ENCODE data around the gene HIVEP1. TPM values are rescaled to one million over a fixed set of nuclear protein-coding genes. Genes with fewer than 3 reads are reported as not detected.

HIVEP1 gene
- total and polyA plus RNA-seq, 2 of the 8 experiments (the other 6 are each of a cell fraction or from before 2014, with no cell fraction given), result 22.6 to 23.1 TPM

DNA sequence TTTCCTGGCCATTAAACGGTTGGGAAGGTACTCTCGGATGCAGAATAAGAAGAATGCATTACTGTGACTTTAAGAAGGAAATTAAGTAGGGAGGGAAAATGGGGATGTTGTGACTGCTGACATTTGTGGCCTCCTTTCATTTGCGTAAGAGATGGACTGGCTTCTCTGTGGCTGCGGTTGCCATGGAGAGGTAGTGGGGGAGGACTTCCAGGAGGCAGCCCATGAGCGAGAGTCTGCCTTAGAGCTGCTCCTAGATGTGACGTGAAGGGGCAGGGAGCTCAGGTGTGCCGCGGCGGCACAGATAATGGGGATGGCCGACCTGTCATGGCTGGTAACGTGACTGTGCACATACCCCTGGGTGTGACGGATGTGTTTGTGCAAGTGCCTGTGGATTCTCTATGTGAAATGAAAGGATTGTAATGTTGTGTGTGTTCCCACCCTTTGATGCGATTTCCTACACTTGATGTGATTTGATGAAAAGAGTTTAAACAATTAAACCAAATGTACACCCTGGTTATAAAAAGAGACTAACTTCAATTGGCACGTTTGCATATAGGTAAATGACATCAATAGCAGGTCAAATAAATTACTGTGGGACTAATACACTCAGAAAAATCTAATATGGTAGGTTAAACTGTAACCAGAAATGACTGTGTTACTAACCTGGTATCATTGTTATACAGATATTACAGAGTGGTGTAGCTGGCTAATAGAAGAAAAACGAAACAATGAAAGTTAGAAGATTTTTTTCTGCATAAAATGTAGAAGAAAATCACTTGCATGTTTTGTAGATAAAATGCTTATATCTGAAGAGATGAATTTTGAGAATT, 48.9 kb downstream of the HIVEP1 start:
- no peaks in the 10 kb centered on the region; the same call in 1 of the 2 replicates for H3K23me2 ChIP-seq (ENCODE audit: low read depth, low read length)
- H3K27me3 ChIP-seq (replicated peaks in 1 of 4; ENCODE audit: control insufficient read depth in 3 of 4, extremely low read depth in 1 of 4, insufficient read depth in 3 of 4, low read length in 3 of 4), result no peaks in the 10 kb centered on the region
- no peak overlapping the region for H2BK15ac ChIP-seq (ENCODE audit: low read length)
- H2BK120ac ChIP-seq (replicated peaks; ENCODE audit: low read depth, low read length), result no peak overlapping the region
- H2BK20ac ChIP-seq (ENCODE audit: low read length), result no peak overlapping the region
- FAIRE-seq (peak; percentile 74), DNase-seq (ENCODE audit: low read depth in 1 of 2, low spot score in 2 of 2) (peak in 1 of 2 experiments; percentile 46)
- H3K18ac ChIP-seq (ENCODE audit: extremely low read depth, low read length), result no peak overlapping the region
- H3K56ac ChIP-seq (replicated peaks; ENCODE audit: insufficient read length, low read depth, low read length), result no peak overlapping the region
- H3K14ac ChIP-seq (ENCODE audit: insufficient read length), result no peak overlapping the region
- no peak overlapping the region for H3K9ac ChIP-seq (replicated peaks in 1 of 4; ENCODE audit: extremely low read depth in 1 of 4, low read depth in 3 of 4, low read length in 3 of 4)
- H3K23ac ChIP-seq (ENCODE audit: insufficient read length), result no peak overlapping the region
- peak overlapping the region; percentile 31; the same call in 1 of the 2 replicates for H2BK5ac ChIP-seq (ENCODE audit: low read depth, low read length)
- no peak overlapping the region for H4K8ac ChIP-seq (ENCODE audit: extremely low read depth, insufficient read depth, low read length)
- peak overlapping the region; percentile 60 to 63 for H3K4me2 ChIP-seq (ENCODE audit: insufficient read depth in 1 of 2, low read depth in 2 of 2, low read length in 2 of 2)
- 35% methylated on average over 15 of the region's 15 CpGs; no CpG with 5 or more reads in 1 of the 2 experiments for WGBS, 2 experiments (ENCODE audit: extremely low coverage in 1 of 2, insufficient coverage in 1 of 2, insufficient read length in 1 of 2, insufficient replicate concordance in 2 of 2, low coverage in 1 of 2, low lambda C conversion rate in 2 of 2, missing lambda C conversion rate in 1 of 2)
- H3K27ac ChIP-seq (ENCODE audit: low read depth, low read length), result no peak overlapping the region
- H3K36me3 ChIP-seq (ENCODE audit: control insufficient read depth in 2 of 4, insufficient read depth in 4 of 4, low read length in 3 of 4), result no peaks in the 10 kb centered on the region; a peak in 1 of 8 replicates
- peaks cover 8% of the 10 kb centered on the region; the same call in 1 of the 2 replicates for H3K79me1 ChIP-seq (ENCODE audit: low read depth, low read length)
- H3K4ac ChIP-seq (replicated peaks; ENCODE audit: insufficient read length, low read depth, low read length), result no peak overlapping the region
- CTCF ChIA-PET (ENCODE audit: partially characterized antibody), result interaction anchor here (0.6 to 1.8 kb wide), 2 partner anchors 114 to 477 kb away, joined by 4 to 5 read pairs; no protein-coding TSS in a partner anchor
- no peak overlapping the region; the same call in 1 of the 2 replicates for H2AK5ac ChIP-seq (ENCODE audit: low read depth, low read length)
- no peaks in the 10 kb centered on the region for H3K9me3 ChIP-seq (ENCODE audit: insufficient read depth in 2 of 2, low read depth in 1 of 2, low read length in 1 of 2)
- POLR2A ChIA-PET (ENCODE audit: partially characterized antibody), result no interaction called here
- H4K91ac ChIP-seq (replicated peaks; ENCODE audit: insufficient read length, low read length), result no peak overlapping the region
- peaks cover 5 to 10% of the 10 kb centered on the region in 2 experiments for H4K20me1 ChIP-seq (replicated peaks in 1 of 2; ENCODE audit: control insufficient read depth in 1 of 2, insufficient read depth in 2 of 2, low read length in 2 of 2)
- H3K4me1 ChIP-seq (replicated peaks in 1 of 4; ENCODE audit: control insufficient read depth in 3 of 4, insufficient read depth in 4 of 4, low read length in 3 of 4), result peaks cover 4 to 16% (median 11%) of the 10 kb centered on the region in 4 experiments; a peak in 5 of 7 replicates
- peak overlapping the region in 1 of 4 experiments; percentile 29; a peak in 4 of 8 replicates for H3K4me3 ChIP-seq (ENCODE audit: extremely low read depth in 1 of 4, insufficient read depth in 2 of 4, low read depth in 3 of 4, low read length in 4 of 4)
- no peak overlapping the region for H2BK12ac ChIP-seq (ENCODE audit: low read depth, low read length)
- H4K5ac ChIP-seq (ENCODE audit: insufficient read length, low read depth, low read length), result no peak overlapping the region
- no peak overlapping the region for H2AFZ ChIP-seq (ENCODE audit: low read length)
- peaks cover 10 to 96% of the 10 kb centered on the region in 2 experiments; a peak in 3 of 4 replicates for H3K79me2 ChIP-seq (ENCODE audit: control insufficient read depth in 1 of 2, insufficient read depth in 2 of 2, low read length in 2 of 2)
- TF ChIP-seq GTF2F1 (IDR thresholded peaks at IDR 0.05; ENCODE audit: borderline replicate concordance, low read depth, low read length), result no peak
- TF ChIP-seq, protein P1, sequence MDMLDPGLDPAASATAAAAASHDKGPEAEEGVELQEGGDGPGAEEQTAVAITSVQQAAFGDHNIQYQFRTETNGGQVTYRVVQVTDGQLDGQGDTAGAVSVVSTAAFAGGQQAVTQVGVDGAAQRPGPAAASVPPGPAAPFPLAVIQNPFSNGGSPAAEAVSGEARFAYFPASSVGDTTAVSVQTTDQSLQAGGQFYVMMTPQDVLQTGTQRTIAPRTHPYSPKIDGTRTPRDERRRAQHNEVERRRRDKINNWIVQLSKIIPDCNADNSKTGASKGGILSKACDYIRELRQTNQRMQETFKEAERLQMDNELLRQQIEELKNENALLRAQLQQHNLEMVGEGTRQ (IDR thresholded peaks at IDR 0.05; ENCODE audit: low read length), result no peak
- peak; percentile 80 for TF ChIP-seq CREB1 (IDR thresholded peaks at IDR 0.05)
- TF ChIP-seq, protein P2, sequence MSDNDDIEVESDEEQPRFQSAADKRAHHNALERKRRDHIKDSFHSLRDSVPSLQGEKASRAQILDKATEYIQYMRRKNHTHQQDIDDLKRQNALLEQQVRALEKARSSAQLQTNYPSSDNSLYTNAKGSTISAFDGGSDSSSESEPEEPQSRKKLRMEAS (IDR thresholded peaks at IDR 0.05), result 0 out of 2 replicates have a peak, but pooled peaks have one; percentile 24
- peak; percentile 51; the same call in 1 of the 2 replicates for TF ChIP-seq TBP (IDR thresholded peaks at IDR 0.05; ENCODE audit: low read depth, low read length)
- TF ChIP-seq TEAD4 (IDR thresholded peaks at IDR 0.05; ENCODE audit: low read depth, low read length), result no peak
- no peak for TF ChIP-seq POLR2A (IDR thresholded peaks at IDR 0.05; ENCODE audit: control extremely low read depth in 1 of 2, low read depth in 2 of 2, low read length in 2 of 2)
- no peak for TF ChIP-seq SRF (IDR thresholded peaks at IDR 0.05; ENCODE audit: low read depth, low read length)
- no peak for TF ChIP-seq MAFK (IDR thresholded peaks at IDR 0.05; ENCODE audit: low read depth, low read length)
- TF ChIP-seq BCL11A (IDR thresholded peaks at IDR 0.05; ENCODE audit: low read depth in 2 of 2, low read length in 2 of 2), result no peak
- TF ChIP-seq BRCA1 (IDR thresholded peaks at IDR 0.05; ENCODE audit: low read depth, low read length), result no peak
